Lower leg skin (tissue), 4 donors: ENCODE results near the gene TLL2. TPM values are rescaled to one million over a fixed set of nuclear protein-coding genes. Genes with fewer than 3 reads are reported as not detected.

Source experiments
- DNase-seq, 2 donors: peaks; one replicate each; pipeline ENCODE4 v3.0.0-alpha.2; 2019; ENCODE audit warnings: low spot score in 2 of 2
- H3K4me3 ChIP-seq: fragments of 200-600 bp; sonication (generic); 2 replicates; pipeline ENCODE4 v1.5.1; 2017; ENCODE audit warnings: mild to moderate bottlenecking, low read depth; ENCODE audit not compliant: poor library complexity, severe bottlenecking
- CTCF ChIP-seq, 3 donors: fragments of 450-650 bp; IDR thresholded peaks; one replicate each; pipeline ENCODE4 v1.5.1; 2016; ENCODE audit warnings: antibody characterized with exemption in 3 of 3, mild to moderate bottlenecking in 3 of 3, moderate library complexity in 2 of 3
- POLR2A ChIP-seq, 2 donors: fragments of 450-650 bp; IDR thresholded peaks; one replicate each; pipeline ENCODE4 v1.6.1; 2016 to 2017; ENCODE audit warnings: antibody characterized with exemption in 2 of 2, mild to moderate bottlenecking in 1 of 2, moderate library complexity in 1 of 2
- WGBS, 2 donors: methylation state at CpG; one replicate each; pipeline ENCODE4 v1.1.5; 2018; 5-methylcytosine and 5-hydroxymethylcytosine counted together
- intact Hi-C: fragments of 100-400 bp; cut with DNase I; formaldehyde crosslinking; loops from one replicate; pipeline ENCODE4 v1.15.0; 2023; ENCODE audit warnings: low total_unique reads
- total RNA-seq, 4 donors: library from RNA; depleted of rRNA; stranded (reverse); fragments of >200 nt; gene quantifications; one replicate each; pipeline ENCODE4 v1.1.0, GENCODE V29; 2016

The TLL2 gene
- total RNA-seq, 4 donors from 2014 or later, result 0.39 to 0.94 TPM; not detected in 2

GRCh38 chr10:96358851-96359540 lies 154.7 kb downstream of the TLL2 start, which contains the start of gene OPALIN:
Gene OPALIN (minus strand): TSS chr10:96359002. CDS start chr10:96358896, 106 bp downstream.
- peak in 1 of 2 donors; percentile 68 for DNase-seq
- 73 to 77% methylated on average over 7 of the region's 7 CpGs for WGBS, 2 donors
- H3K4me3 ChIP-seq, result no peak within 1 kb of the TSS
- TF ChIP-seq POLR2A (IDR thresholded peaks at IDR 0.05), result no peak
- TF ChIP-seq CTCF (IDR thresholded peaks at IDR 0.05), result no peak
- intact Hi-C loops, result no loop called here

GRCh38 chr10:96357038-96357620 lies 156.6 kb downstream of the TLL2 start:
- intact Hi-C loops, result no loop called here
- no peak for DNase-seq
- WGBS, 2 donors, result 68 to 79% methylated on average over 8 of the region's 8 CpGs
- H3K4me3 ChIP-seq, result no peak overlapping the region
- TF ChIP-seq POLR2A (IDR thresholded peaks at IDR 0.05) (no peak), CTCF (IDR thresholded peaks at IDR 0.05) (no peak)

- WGBS, 2 donors, result 68 to 71% methylated on average over 4 of the region's 4 CpGs
Measured at GRCh38 chr10:96352582-96352981, 161.1 kb downstream of the TLL2 start.

GRCh38 chr10:96352027-96352426 lies 161.7 kb downstream of the TLL2 start:
- no peak overlapping the region for H3K4me3 ChIP-seq
- DNase-seq, result no peak
- TF ChIP-seq CTCF (IDR thresholded peaks at IDR 0.05) (no peak), POLR2A (IDR thresholded peaks at IDR 0.05) (no peak)
- intact Hi-C loops, result no loop called here

More at GRCh38 chr10:96352582-96352981, 161.1 kb downstream of the TLL2 start:
- intact Hi-C loops, result no loop called here
- no peak for DNase-seq
- TF ChIP-seq POLR2A (IDR thresholded peaks at IDR 0.05) (no peak), CTCF (IDR thresholded peaks at IDR 0.05) (no peak)
- H3K4me3 ChIP-seq, result no peak overlapping the region

- intact Hi-C loops, result no loop called here
- WGBS, 2 donors, result 72 to 90% methylated on average over 1 of the region's 1 CpG
Measured at GRCh38 chr10:96346295-96346694, 167.4 kb downstream of the TLL2 start.

More at GRCh38 chr10:96346295-96346694, 167.4 kb downstream of the TLL2 start:
- no peak for DNase-seq
- H3K4me3 ChIP-seq, result no peak overlapping the region
- TF ChIP-seq POLR2A (IDR thresholded peaks at IDR 0.05) (no peak), CTCF (IDR thresholded peaks at IDR 0.05) (no peak)
